HUES64 (cell line): ENCODE measurements around the gene TRIM63.

Experiments
- H3K27ac ChIP-seq: 2 replicates; pipeline ENCODE4 v1.7.0; 2013; ENCODE audit warnings: low read depth, low read length, inconsistent platforms
- H3K27me3 ChIP-seq: 2 replicates; pipeline ENCODE4 v1.6.1; 2013; ENCODE audit warnings: mild to moderate bottlenecking, low read length; ENCODE audit not compliant: insufficient read depth
- H3K36me3 ChIP-seq: 2 replicates; pipeline ENCODE4 v1.6.1; 2013; ENCODE audit warnings: mild to moderate bottlenecking, low read length; ENCODE audit not compliant: insufficient read depth
- H3K4me1 ChIP-seq: 2 replicates; pipeline ENCODE4 v1.6.1; 2013; ENCODE audit warnings: mild to moderate bottlenecking, low read length, moderate library complexity; ENCODE audit not compliant: insufficient read depth
- H3K4me3 ChIP-seq: 2 replicates; pipeline ENCODE4 v1.5.1; 2013; ENCODE audit warnings: mild to moderate bottlenecking, low read length, moderate library complexity
- H3K9ac ChIP-seq: 2 replicates; pipeline ENCODE4 v1.6.1; 2013; ENCODE audit warnings: mild to moderate bottlenecking, low read depth, low read length
- H3K9me3 ChIP-seq: 2 replicates; pipeline ENCODE4 v1.6.1; 2013; ENCODE audit warnings: low read depth, low read length; ENCODE audit not compliant: insufficient read depth
- WGBS: fragments of 150-250, 120-280 bp; methylation state at CpG from one replicate; pipeline ENCODE4 v1.1.7; 2013; ENCODE audit warnings: missing lambda C conversion rate; 5-methylcytosine and 5-hydroxymethylcytosine counted together

The TRIM63 gene

DNA sequence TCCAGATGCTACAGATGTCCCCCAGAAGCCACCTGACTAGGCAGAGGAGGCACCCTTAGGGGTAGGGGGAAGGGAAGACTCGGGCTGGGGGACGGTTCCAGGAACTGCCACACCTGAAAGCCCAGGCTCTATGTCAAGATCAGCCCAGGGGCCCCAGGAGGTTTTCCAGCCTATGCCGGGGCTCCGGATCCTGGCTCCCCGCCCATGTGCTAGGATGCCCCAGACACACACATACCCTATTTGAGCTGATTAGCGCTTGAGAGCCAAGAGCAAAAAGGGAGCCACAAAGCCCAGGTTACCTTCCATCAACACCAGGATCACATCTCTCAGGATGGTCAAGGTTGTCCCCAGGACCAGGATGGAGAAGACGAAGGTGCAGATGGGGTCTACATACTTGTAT, 26.0 kb downstream of the TRIM63 start:
- Histone ChIP-seq H3K4me3 (no peak overlapping the region), H3K27ac (no peak overlapping the region), H3K9me3 (no peaks in the 10 kb centered on the region), H3K36me3 (no peaks in the 10 kb centered on the region), H3K27me3 (peaks cover 80% of the 10 kb centered on the region), H3K9ac (no peak overlapping the region), H3K4me1 (no peaks in the 10 kb centered on the region)
- 83% methylated on average over 7 of the region's 7 CpGs for WGBS

DNA sequence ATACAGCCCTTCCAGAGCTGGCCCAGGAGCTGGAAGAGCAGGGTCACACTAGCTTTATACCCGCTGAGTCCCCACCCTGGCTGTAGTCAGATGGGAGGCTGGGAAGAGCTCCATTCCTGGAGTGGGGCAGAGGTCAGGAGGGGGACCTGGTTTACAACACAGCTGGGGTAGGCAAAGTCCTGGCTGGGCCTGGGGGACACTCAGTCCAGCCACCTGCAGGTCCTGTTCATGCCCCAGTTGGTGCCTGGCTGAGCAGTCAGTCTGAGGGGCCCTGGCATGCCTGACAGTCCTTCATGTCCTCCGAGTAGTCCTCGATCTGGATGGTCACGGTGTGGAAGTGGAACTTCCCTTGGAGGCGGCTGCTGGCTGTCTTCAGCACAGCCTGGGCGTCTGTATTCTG, 28.5 kb downstream of the TRIM63 start:
- no peak overlapping the region for H3K27ac ChIP-seq
- H3K4me3 ChIP-seq = no peak overlapping the region
- no peaks in the 10 kb centered on the region for H3K36me3 ChIP-seq
- H3K9ac ChIP-seq = no peak overlapping the region
- peaks cover 72% of the 10 kb centered on the region for H3K27me3 ChIP-seq
- H3K4me1 ChIP-seq = no peaks in the 10 kb centered on the region
- no peaks in the 10 kb centered on the region for H3K9me3 ChIP-seq
- WGBS = 89% methylated on average over 6 of the region's 6 CpGs

DNA sequence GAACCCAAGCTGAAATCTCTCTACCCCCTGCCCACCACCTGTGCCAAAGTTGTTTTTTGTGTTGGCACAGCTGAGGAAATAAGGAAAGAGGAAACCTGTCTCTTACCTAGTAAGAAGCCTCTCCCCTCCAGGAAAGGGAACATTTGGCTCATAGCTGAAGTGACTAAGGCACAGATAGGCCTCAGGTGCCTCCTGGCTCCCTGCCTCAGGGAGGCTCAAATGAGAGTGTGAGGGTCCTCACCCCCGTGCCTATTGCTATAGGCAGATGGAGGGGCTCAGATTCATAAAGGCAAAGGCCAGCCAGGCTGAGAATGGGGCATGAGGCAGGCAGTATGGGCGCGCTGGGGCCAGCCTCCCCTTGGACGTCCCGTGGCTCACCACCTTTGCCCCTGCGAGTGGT, 29.0 kb downstream of the TRIM63 start:
- Histone ChIP-seq H3K36me3 (no peaks in the 10 kb centered on the region), H3K4me1 (no peaks in the 10 kb centered on the region), H3K4me3 (no peak overlapping the region), H3K9ac (no peak overlapping the region), H3K9me3 (no peaks in the 10 kb centered on the region), H3K27me3 (peaks cover 72% of the 10 kb centered on the region), H3K27ac (no peak overlapping the region)
- 90% methylated on average over 6 of the region's 6 CpGs for whole genome bisulfite sequencing

DNA sequence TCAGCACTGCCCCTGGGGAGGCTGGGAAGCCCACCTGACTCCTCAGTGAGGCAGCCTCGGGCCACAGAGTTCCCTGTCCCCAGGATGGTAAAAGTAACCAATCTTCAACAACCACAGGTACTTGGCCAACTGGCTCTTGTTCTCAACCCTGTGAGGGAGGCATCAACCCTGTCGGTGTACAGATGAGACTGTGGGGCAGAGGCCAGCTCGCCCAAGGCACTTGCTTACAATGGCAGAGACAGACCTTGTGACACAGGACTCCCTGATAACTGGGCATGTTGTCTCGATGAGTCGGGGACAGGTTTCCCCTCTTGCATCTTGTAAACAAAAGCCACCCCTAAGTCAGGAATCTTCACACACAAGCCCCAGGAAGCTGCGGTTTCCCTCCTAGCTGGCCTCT, 29.5 kb downstream of the TRIM63 start:
- H3K36me3 ChIP-seq = no peaks in the 10 kb centered on the region
- 92% methylated on average over 6 of the region's 6 CpGs for WGBS
- H3K27ac ChIP-seq = no peak overlapping the region
- H3K9me3 ChIP-seq = no peaks in the 10 kb centered on the region
- no peaks in the 10 kb centered on the region for H3K4me1 ChIP-seq
- H3K9ac ChIP-seq = no peak overlapping the region
- H3K4me3 ChIP-seq = no peak overlapping the region
- H3K27me3 ChIP-seq = peaks cover 71% of the 10 kb centered on the region

DNA sequence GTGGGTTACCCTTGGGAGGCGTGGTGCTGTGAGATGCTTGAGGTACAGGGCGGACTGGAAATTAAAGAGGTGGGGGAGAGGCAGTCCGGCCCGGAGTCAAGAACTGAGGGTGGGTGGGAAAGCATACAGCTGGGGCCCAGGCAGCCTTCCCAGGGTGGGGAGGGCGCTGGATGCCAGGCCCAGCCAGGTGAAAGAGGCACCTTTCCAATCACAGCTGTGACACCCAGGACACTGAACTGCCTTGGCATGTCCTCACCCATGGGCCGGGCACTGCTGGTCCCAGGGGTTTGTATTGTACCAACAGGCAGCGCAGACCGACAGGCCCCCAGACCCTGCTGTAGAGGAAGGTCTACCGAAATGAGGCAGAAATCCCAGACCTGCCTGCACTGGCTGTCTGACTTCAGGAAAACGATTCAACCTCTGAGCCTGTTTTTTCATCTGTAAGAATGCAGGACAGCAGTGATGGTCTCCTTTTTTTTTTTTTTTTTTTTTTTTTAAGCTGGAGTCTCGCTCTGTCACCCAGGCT, 30.6 kb downstream of the TRIM63 start:
- H3K27ac ChIP-seq = no peak overlapping the region
- H3K9ac ChIP-seq = no peak overlapping the region
- H3K4me1 ChIP-seq = no peaks in the 10 kb centered on the region
- no peak overlapping the region for H3K4me3 ChIP-seq
- WGBS = 81% methylated on average over 11 of the region's 11 CpGs
- no peaks in the 10 kb centered on the region for H3K9me3 ChIP-seq
- H3K36me3 ChIP-seq = no peaks in the 10 kb centered on the region
- H3K27me3 ChIP-seq = peaks cover 71% of the 10 kb centered on the region

DNA sequence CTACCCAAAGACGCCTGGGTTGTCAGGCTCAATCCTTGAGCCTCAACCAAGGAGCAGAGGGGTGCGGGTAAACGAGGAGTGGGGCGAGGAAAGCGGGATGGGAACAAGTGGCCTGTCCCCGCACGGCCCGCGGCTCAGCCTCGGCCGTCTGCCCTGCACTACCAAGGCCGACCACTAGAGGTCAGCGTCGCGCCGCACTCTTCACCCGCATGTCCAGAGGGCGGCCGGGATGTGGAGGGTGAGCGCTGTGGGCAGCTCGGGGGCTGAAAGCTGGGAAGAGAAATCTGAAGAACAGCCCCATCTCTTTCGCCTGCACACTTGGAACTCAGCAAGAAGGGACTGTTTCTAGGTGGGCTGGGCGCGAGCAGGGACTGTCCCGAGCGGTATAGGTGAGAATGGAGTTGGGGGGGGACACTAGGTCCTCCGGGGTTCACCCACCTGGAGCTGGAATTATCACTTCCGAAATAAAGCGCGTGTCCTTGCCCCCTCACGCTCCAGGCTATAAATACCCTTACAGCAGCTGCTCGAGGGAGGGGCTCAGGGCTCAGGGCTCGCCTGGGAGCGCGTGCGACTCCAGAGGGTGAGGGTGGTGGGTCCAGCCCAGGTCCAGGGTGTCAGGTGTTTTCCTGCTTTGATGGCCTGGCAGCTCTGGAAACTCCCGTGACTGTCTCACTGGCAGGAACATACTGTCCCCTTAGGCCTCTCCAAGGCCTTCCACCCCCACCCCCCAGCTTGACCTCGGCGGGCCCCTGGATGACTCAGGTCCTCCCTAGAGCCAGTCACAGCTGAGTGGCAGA, 31.3 kb downstream of the TRIM63 start:
- no peak overlapping the region for H3K27ac ChIP-seq
- H3K4me1 ChIP-seq = no peaks in the 10 kb centered on the region
- no peaks in the 10 kb centered on the region for H3K36me3 ChIP-seq
- 16% methylated on average over 39 of the region's 39 CpGs for WGBS
- peak overlapping the region; percentile 84 for H3K4me3 ChIP-seq
- H3K9me3 ChIP-seq = no peaks in the 10 kb centered on the region
- H3K27me3 ChIP-seq = peaks cover 64% of the 10 kb centered on the region
- H3K9ac ChIP-seq = peak overlapping the region; percentile 63; the same call in 1 of the 2 replicates

DNA sequence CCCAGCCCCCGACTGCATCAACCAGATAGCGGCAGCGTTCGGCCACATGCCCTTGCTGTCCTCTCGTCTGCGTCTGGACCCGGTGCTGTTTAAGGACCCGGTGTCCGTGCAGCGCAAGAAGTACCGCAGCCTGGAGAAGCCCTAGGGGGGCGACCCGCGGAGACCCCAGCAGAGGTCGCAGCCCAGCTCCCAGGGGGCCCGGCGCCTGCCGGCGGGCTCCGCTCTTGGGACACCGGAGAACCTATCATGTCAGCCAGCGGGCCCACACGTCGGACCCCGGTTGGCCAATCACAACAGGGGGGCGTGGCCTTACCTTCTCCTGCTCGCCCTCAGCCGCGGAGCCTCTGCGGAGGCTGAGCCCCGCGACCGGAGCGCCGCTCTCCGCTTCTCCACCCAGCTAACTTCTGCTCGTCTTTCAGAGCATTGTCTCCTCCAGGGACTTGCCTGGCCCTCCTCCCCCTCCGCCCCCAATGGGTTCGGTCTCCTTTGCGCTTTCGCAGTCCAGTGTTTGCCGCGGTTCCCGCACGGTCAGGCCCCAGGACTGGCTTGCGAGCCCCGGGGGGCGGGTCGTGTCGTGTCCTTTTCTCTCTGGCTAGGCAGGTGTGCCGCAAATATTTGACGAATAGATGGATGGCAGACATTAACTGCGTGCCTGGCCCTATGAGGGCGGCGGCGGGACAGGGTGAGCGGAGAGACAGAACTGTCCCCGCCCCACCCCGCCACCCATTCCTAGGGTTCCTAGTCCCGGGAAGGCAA, 32.0 kb downstream of the TRIM63 start:
- peaks cover 63% of the 10 kb centered on the region for H3K27me3 ChIP-seq
- no peaks in the 10 kb centered on the region for H3K9me3 ChIP-seq
- H3K27ac ChIP-seq = no peak overlapping the region
- no peaks in the 10 kb centered on the region for H3K36me3 ChIP-seq
- H3K4me3 ChIP-seq = peak overlapping the region; percentile 84
- WGBS = under 1% methylated on average over 60 of the region's 60 CpGs
- H3K4me1 ChIP-seq = no peaks in the 10 kb centered on the region
- peak overlapping the region; percentile 63 for H3K9ac ChIP-seq

DNA sequence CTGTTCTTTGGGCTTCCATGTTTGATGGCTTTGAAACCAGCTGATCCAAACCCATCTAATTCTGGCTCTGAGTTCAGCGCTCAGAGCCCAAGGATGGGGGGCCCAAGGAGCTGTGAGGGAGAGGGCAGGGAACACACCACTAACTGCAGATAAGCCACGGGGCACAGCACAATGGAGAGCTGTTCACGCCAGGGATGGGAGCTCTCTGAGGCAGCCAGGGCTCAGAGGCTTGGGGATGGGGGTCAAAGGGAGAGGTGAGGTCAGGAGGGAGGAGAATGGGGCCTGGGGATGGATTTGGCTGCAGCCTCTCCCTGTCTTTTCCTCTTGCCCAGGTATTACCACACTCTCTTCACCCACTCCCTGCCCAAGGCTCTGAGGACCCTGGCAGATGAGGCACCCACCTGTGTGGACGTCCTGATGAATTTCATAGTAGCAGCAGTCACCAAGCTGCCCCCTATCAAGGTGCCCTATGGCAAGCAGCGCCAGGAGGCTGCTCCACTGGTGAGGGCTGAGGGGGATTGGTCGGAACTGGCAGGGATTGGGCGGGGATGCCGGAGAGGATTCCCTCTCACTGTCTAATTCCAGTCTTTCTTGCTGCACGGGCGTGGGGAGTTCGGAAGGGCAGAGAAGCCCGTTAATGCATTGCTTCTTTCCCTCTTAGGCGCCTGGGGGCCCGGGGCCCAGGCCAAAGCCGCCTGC, 32.8 kb downstream of the TRIM63 start:
- no peaks in the 10 kb centered on the region for H3K36me3 ChIP-seq
- no peak overlapping the region for H3K27ac ChIP-seq
- H3K9me3 ChIP-seq = no peaks in the 10 kb centered on the region
- no peaks in the 10 kb centered on the region for H3K4me1 ChIP-seq
- peaks cover 63% of the 10 kb centered on the region for H3K27me3 ChIP-seq
- H3K9ac ChIP-seq = no peak overlapping the region
- peak overlapping the region; percentile 84 for H3K4me3 ChIP-seq
- WGBS = 22% methylated on average over 15 of the region's 15 CpGs

DNA sequence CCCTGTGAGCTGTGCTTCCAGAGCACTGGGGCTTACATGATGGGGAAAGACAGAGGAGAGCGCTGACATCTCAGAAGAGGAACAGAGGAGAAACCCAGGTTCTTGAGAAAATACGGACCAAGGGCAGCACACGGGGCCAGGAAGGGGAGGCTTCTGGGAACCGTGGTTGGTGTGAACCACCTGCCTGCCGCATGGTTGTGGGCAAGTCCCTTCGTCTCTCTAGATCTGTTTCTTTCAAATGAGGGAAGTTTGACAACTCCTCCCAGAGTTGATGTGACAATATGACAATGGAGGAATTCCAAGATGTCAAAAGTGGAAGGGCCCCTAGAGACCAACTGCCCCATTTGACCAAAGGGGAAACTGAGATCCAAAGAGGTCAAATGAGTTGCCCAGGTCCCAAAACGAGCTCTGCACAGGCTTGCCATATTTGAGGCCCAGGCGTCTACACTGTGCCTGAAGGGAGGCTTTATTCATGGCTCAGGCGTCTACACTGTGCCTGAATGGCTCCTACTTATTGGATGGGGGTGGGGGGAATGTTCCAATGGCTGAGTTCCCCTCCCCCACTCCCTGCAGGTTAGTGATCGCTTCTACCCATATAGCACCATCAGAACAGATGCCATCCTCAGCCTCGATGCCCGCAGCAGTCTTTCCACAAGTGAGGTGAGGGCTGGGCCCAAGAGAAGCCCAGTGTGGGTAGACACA, 34.6 kb downstream of the TRIM63 start:
- WGBS = 85% methylated on average over 12 of the region's 12 CpGs
- Histone ChIP-seq H3K4me1 (no peaks in the 10 kb centered on the region), H3K36me3 (no peaks in the 10 kb centered on the region), H3K27ac (no peak overlapping the region), H3K9ac (no peak overlapping the region), H3K4me3 (no peak overlapping the region), H3K9me3 (no peaks in the 10 kb centered on the region), H3K27me3 (peaks cover 49% of the 10 kb centered on the region)

DNA sequence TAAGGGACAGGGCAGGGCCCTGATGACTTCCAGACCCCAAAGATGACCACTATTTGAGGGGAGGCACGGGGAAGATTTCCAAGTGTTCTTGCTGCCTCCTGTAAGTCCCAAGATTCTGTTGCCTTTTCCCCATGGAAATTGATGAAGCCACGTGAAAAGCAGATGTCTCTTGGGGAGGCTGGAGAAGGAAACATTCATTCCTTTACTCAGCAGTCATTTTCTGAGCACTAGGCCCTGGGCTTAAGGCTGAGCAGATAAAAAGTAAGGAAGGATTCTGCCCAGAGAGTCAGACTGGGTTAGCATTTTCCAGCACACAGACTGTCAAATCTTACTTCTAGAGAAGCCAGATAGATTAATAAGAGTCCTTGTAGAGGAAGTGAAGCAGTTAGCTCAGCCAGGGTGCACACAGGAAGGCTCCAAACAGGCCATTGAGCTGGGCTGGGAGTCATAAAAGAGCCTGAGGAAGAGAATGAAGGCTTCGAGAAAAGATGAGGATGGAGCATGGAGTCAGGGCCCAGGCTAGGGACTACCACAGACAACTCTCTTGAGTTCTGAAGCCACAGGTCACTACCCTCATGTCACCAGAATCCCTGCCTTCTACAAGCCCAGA, 35.7 kb downstream of the TRIM63 start:
- Histone ChIP-seq H3K27ac (no peak overlapping the region), H3K9ac (no peak overlapping the region), H3K27me3 (peaks cover 40% of the 10 kb centered on the region), H3K9me3 (no peaks in the 10 kb centered on the region), H3K36me3 (no peaks in the 10 kb centered on the region), H3K4me3 (no peak overlapping the region), H3K4me1 (no peaks in the 10 kb centered on the region)
- WGBS = 84% methylated on average over 3 of the region's 3 CpGs
